ENCODE data around the gene ASCL4.

- TF ChIP-seq CTCF (IDR thresholded peaks at IDR 0.05) (no peak), POLR2AphosphoS5 (IDR thresholded peaks at IDR 0.05; ENCODE audit: low read depth, low read length) (no peak), REST (IDR thresholded peaks at IDR 0.05; ENCODE audit: insufficient read depth in 1 of 2, low read depth in 2 of 2, low read length in 1 of 2) (no peak), SIN3A (IDR thresholded peaks at IDR 0.05; ENCODE audit: borderline replicate concordance, insufficient read depth, low read depth, low read length) (no peak), TCF7L2 (IDR thresholded peaks at IDR 0.05; ENCODE audit: low read depth, low read length) (no peak)
These were observed 26.0 kb upstream of the ASCL4 start for GRCh38 chr12:107748472-107748871.
